Neural crest cell (in vitro differentiated cells): ENCODE data around the gene ADNP2. TPM values are rescaled to one million over a fixed set of nuclear protein-coding genes. Genes with fewer than 3 reads are reported as not detected.

Experiments
- DNase-seq: peaks from one replicate; pipeline ENCODE4 v3.0.0; 2021; ENCODE audit warnings: low read depth, mixed read lengths, low spot score
- H3K27ac Mint-ChIP-seq: one replicate; pipeline ENCODE4 v1.8.0; 2021; ENCODE audit warnings: mild to moderate bottlenecking, mixed read lengths; ENCODE audit not compliant: unreplicated experiment
- H3K27me3 Mint-ChIP-seq: 2 replicates; pipeline ENCODE4 v1.8.0; 2021; ENCODE audit warnings: low read depth, mild to moderate bottlenecking, mixed read lengths
- H3K36me3 Mint-ChIP-seq: 2 replicates; pipeline ENCODE4 v1.8.0; 2021; ENCODE audit warnings: low read depth, mild to moderate bottlenecking, mixed read lengths
- H3K4me1 Mint-ChIP-seq: 2 replicates; pipeline ENCODE4 v1.8.0; 2021; ENCODE audit warnings: mixed read lengths
- H3K4me3 Mint-ChIP-seq: one replicate; pipeline ENCODE4 v1.8.0; 2021; ENCODE audit warnings: mild to moderate bottlenecking, mixed read lengths
- H3K9me3 Mint-ChIP-seq: 2 replicates; pipeline ENCODE4 v1.8.0; 2021; ENCODE audit warnings: mixed read lengths
- total RNA-seq: library from RNA; stranded (reverse); gene quantifications from 2 replicates; pipeline ENCODE4 v1.2.1, GENCODE V29; 2021
- TF ChIP-seq, protein P1 (sequence below): fragments of 200-600 bp; sonication (generic); conservative IDR thresholded peaks from 2 replicates; pipeline ENCODE4 v1.5.0; 2021; ENCODE audit warnings: antibody characterized with exemption, mild to moderate bottlenecking

The ADNP2 gene
- total RNA-seq, 1 donor from 2014 or later, result 44.0 TPM

DNA sequence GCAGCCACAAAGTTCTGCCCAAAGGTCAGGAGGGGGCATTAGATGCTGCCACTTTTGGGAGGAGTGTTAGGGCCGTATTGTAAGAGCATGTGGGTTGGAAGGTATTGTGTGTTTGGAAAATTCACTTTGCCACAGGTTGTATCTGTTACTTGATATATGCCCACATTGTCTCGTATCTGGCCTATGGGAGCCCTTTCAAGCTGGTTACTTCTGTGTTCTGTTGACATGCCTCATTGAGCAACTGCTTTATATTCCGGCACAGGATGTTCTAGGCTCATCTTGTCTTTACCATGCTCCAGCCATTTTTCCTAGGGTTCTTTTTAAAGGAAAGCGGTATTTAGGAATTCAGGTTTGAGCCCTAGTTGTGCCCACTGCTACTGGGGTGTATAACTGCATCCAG lies 6.0 kb downstream of the ADNP2 start:
- no peak for DNase-seq
- Mint-ChIP-seq H3K4me1 (peaks cover 49% of the 10 kb centered on the region), H3K27ac (peak overlapping the region; percentile 38), H3K9me3 (no peaks in the 10 kb centered on the region), H3K27me3 (no peaks in the 10 kb centered on the region), H3K36me3 (peaks cover 14% of the 10 kb centered on the region), H3K4me3 (no peak overlapping the region)
- TF ChIP-seq, protein P1, sequence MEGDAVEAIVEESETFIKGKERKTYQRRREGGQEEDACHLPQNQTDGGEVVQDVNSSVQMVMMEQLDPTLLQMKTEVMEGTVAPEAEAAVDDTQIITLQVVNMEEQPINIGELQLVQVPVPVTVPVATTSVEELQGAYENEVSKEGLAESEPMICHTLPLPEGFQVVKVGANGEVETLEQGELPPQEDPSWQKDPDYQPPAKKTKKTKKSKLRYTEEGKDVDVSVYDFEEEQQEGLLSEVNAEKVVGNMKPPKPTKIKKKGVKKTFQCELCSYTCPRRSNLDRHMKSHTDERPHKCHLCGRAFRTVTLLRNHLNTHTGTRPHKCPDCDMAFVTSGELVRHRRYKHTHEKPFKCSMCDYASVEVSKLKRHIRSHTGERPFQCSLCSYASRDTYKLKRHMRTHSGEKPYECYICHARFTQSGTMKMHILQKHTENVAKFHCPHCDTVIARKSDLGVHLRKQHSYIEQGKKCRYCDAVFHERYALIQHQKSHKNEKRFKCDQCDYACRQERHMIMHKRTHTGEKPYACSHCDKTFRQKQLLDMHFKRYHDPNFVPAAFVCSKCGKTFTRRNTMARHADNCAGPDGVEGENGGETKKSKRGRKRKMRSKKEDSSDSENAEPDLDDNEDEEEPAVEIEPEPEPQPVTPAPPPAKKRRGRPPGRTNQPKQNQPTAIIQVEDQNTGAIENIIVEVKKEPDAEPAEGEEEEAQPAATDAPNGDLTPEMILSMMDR, result no peak

DNA sequence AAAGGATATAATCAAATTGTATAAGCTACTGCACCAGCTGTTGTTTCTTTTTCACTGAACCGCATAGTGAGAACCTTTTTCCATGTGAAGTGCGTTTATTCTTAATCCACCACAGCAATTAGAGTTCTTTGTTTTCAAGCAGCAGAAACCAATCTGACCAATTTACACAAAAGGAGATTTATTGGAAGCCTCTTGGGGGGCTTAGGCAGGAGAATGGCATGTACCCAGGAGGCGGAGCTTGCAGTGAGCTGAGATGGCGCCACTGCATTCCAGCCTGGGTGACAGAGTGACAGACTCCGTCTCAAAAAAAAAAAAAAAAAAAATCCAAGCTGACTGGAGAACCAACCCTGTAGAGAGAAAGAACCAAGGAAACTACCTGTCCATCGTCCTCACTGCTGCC lies 10.0 kb downstream of the ADNP2 start:
- peaks cover 31% of the 10 kb centered on the region for H3K4me1 Mint-ChIP-seq
- peaks cover 35% of the 10 kb centered on the region for H3K36me3 Mint-ChIP-seq
- H3K4me3 Mint-ChIP-seq, result no peak overlapping the region
- no peaks in the 10 kb centered on the region for H3K9me3 Mint-ChIP-seq
- H3K27me3 Mint-ChIP-seq, result no peaks in the 10 kb centered on the region
- peak overlapping the region; percentile 57 for H3K27ac Mint-ChIP-seq
- no peak for DNase-seq
- TF ChIP-seq, protein P1, result no peak

DNA sequence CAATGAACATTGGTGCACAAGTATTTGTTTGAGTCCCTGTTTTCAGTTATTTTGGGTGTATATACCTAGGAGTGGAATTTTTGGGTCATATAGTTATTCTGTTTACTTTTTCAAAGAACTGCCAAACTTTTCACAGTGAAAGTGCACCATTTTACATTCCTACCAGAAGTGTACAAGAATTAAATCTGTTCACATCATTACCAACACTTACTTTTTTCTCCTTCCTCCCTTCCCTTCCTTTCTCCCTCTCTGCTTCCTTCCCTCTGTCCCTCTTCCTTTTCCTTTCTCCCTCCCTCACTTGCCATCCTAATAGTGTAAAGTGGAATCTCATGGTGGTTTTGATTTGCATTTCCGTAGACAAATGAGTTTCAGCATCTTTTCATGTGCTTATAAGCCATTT lies 11.9 kb downstream of the ADNP2 start:
- no peak for DNase-seq
- Mint-ChIP-seq H3K27ac (peak overlapping the region; percentile 84), H3K9me3 (peaks cover 1% of the 10 kb centered on the region), H3K4me3 (no peak overlapping the region), H3K27me3 (no peaks in the 10 kb centered on the region), H3K4me1 (peaks cover 21% of the 10 kb centered on the region), H3K36me3 (peaks cover 39% of the 10 kb centered on the region)
- TF ChIP-seq, protein P1, result no peak

DNA sequence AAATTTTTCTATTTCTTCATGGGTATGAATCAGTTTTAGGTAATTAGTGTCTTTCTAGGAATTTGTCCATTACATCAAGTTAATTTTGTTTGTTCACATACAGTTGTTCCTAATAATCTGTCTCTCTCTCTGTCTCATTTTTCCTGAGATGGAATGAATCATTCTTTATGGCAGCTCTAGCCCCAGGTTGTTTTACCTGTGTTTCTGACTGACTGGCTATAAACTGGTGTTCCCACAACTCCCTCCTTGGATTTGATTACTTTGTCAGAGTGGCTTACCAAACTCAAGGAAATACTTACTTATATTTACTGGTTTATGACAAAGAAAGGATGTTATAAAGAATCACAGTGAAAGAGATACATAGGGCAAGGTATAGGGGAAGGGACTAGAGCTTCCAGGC lies 15.1 kb downstream of the ADNP2 start:
- peaks cover 47% of the 10 kb centered on the region for H3K36me3 Mint-ChIP-seq
- H3K9me3 Mint-ChIP-seq, result peaks cover 6% of the 10 kb centered on the region
- no peaks in the 10 kb centered on the region for H3K27me3 Mint-ChIP-seq
- H3K4me1 Mint-ChIP-seq, result peaks cover 15% of the 10 kb centered on the region
- TF ChIP-seq, protein P1, result no peak
- DNase-seq, result no peak
- peak overlapping the region; percentile 27 for H3K27ac Mint-ChIP-seq
- no peak overlapping the region for H3K4me3 Mint-ChIP-seq

DNA sequence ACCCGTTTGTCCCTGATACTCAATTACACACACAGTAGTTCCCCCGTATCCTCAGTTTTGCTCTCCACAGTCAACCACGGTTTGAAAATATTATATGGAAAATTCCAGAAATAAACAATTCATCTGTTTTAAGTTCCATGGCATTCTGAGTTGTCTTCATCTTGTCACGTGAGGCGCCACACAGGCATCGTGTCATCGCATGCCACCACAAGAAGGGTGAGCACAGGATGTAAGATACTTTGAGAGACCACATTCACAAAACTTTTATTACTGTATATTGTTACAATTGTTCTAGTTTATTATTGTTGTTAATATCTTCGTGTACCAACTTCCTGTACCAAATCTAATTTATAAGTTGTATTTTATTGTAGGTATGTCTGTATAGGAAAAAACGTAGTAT lies 17.7 kb downstream of the ADNP2 start:
- Mint-ChIP-seq H3K4me1 (peaks cover 19% of the 10 kb centered on the region), H3K36me3 (peaks cover 40% of the 10 kb centered on the region)

More for the DNA sequence above, 17.7 kb downstream of the ADNP2 start:
- Mint-ChIP-seq H3K4me3 (no peak overlapping the region), H3K27me3 (no peaks in the 10 kb centered on the region), H3K9me3 (peaks cover 6% of the 10 kb centered on the region), H3K27ac (no peak overlapping the region)
- TF ChIP-seq, protein P1, result no peak
- no peak for DNase-seq
